ENCODE data around the gene ACTR1B.
"Not testable (repeated sequence)": the region's sequence is repeated elsewhere in the genome, so short reads cannot be mapped to it uniquely, and the experiment has no call there.

ACTR1B gene

DNA sequence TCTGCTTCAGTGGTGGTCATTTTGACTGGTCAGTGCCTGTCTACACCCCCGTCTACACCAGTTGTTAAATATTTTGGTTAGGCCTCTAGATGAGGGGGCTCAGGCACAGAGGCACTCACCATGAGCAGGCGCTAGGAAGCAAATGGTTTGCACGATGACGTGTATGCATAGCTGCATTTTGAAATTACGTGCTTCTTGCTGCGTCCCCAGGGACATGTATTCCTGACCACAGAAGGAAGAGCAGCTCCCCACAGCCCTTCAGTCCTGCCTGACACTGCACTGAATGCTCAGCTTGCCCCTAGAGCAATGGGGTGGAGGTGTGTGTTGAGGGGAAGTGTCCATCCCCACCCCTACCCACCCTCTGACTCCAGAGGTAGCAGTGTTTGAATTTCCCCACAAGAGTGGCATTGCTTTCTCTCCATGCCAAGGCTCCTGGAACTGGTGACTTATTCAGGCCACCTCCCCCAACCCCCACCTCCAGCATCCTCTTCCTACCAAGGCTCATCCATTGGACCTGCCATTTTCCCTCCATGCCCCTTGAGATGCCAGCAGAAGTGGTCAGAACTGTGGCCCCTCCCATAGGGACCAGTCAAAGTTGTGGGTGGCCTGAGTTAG is 38.1 kb upstream of the ACTR1B start:
- in situ Hi-C loops (cut with HindIII; ENCODE audit: low pct_unique_long_range_greater_than_20kb, low sequenced_read_pairs): no loop called here
- no peak for TF ChIP-seq JUND (IDR thresholded peaks at IDR 0.05; ENCODE audit: low read depth)
- no peak for DNase-seq (ENCODE audit: low read depth in 1 of 2, low spot score in 1 of 2)

DNA sequence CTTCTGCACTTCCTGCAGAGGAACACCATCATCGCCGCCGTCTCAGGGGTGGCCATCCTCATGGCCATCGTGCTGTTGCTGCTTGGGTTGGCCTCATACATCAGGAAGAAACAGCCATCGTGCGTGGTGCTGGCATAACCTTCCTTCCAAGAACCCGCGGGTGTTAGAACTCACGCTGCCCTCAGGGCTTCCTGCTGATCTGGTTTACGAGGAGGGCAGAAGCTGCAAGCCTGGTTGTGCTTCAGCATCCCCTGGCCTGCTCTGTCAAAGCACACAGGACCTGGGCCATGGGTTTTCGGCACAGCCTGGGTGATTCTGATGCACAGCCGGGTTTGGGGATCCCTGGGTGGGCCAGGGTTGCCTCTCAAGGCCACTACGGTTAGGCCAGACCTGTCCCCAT is 37.3 kb upstream of the ACTR1B start:
- no peak for DNase-seq (ENCODE audit: low read depth in 1 of 2, low spot score in 1 of 2)
- TF ChIP-seq JUND (IDR thresholded peaks at IDR 0.05; ENCODE audit: low read depth): no peak
- in situ Hi-C loops (cut with HindIII; ENCODE audit: low pct_unique_long_range_greater_than_20kb, low sequenced_read_pairs): no loop called here

DNA sequence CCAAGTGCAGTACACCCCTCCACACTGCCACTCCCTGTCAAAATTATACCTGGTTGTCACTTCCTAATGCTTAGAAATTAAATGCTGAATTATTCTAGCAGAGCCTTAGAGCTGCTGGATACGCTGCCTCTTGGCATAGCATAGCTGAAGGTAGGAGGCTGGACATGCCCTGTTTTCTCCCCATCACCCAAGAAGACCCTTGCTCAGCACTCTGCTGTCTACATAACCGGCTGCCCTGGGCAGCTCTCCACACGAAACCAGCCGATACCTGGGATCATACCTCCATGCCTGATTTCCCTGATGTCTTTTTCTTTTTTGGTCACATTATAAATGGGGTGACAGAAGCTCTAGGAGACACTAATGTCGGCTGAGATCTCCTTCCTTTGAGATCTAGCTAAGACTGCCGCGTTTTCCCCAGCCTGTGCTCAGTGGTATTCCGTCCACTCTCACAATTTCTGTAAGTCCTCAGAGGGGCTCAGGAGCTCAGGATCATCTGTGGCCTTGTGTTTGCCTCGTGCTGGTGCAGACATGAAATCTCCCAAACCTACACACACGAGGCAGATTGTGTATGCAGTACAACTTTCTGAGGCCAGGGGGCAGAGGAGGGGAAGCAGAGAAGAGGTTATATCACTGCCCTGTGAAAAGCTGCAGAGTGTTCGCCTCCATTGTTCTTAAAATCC is 36.1 kb upstream of the ACTR1B start:
- in situ Hi-C loops (cut with HindIII; ENCODE audit: low pct_unique_long_range_greater_than_20kb, low sequenced_read_pairs): no loop called here
- DNase-seq (ENCODE audit: low read depth in 1 of 2, low spot score in 1 of 2): peak in 1 of 2 experiments; percentile 70
- no peak for TF ChIP-seq JUND (IDR thresholded peaks at IDR 0.05; ENCODE audit: low read depth)

GRCh38 chr2:97698530-97698929 is 34.7 kb upstream of the ACTR1B start:
- in situ Hi-C loops (cut with HindIII; ENCODE audit: low pct_unique_long_range_greater_than_20kb, low sequenced_read_pairs): no loop called here
- DNase-seq (ENCODE audit: low read depth in 1 of 2, low spot score in 1 of 2): no peak
- no peak for TF ChIP-seq JUND (IDR thresholded peaks at IDR 0.05; ENCODE audit: low read depth)

GRCh38 chr2:97697252-97698235 is 33.7 kb upstream of the ACTR1B start:
- in situ Hi-C loops (cut with HindIII; ENCODE audit: low pct_unique_long_range_greater_than_20kb, low sequenced_read_pairs): no loop called here
- peak; percentile 36 to 81 for DNase-seq (ENCODE audit: low read depth in 1 of 2, low spot score in 1 of 2)
- no peak for TF ChIP-seq JUND (IDR thresholded peaks at IDR 0.05; ENCODE audit: low read depth)

- no peak for TF ChIP-seq JUND (IDR thresholded peaks at IDR 0.05; ENCODE audit: low read depth)
- in situ Hi-C loops (cut with HindIII; ENCODE audit: low pct_unique_long_range_greater_than_20kb, low sequenced_read_pairs): no loop called here
- peak in 1 of 2 experiments; percentile 62 for DNase-seq (ENCODE audit: low read depth in 1 of 2, low spot score in 1 of 2)
These were observed 31.9 kb upstream of the ACTR1B start for GRCh38 chr2:97695744-97696143.

- in situ Hi-C loops (cut with HindIII; ENCODE audit: low pct_unique_long_range_greater_than_20kb, low sequenced_read_pairs): no loop called here
- no peak for DNase-seq (ENCODE audit: low read depth in 1 of 2, low spot score in 1 of 2)
- no peak for TF ChIP-seq JUND (IDR thresholded peaks at IDR 0.05; ENCODE audit: low read depth)
These were observed 29.6 kb upstream of the ACTR1B start for GRCh38 chr2:97693476-97693875.

DNA sequence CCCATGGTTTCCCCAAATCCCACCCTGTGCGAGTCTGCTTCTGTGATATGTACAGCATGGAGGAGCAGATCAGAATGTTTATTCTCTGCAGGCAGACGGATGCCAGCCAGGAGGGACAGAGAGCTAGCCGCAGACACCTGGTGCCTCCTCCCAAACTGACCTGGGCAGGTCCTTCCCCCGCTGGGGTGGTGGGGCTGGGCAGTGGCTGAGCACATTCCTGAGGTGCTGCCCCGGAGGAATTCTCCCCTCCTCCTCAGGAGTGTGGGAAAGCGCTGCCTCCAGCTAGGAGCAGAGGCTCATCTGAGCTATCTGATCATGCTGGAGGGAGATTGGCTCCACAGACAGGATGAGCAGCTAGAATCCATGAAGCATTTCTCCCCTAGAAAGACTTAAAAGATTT is 27.3 kb upstream of the ACTR1B start:
- TF ChIP-seq JUND (IDR thresholded peaks at IDR 0.05; ENCODE audit: low read depth): no peak
- in situ Hi-C loops (cut with HindIII; ENCODE audit: low pct_unique_long_range_greater_than_20kb, low sequenced_read_pairs): no loop called here
- peak in 1 of 2 experiments; percentile 71 for DNase-seq (ENCODE audit: low read depth in 1 of 2, low spot score in 1 of 2)

GRCh38 chr2:97688062-97688827 is 24.4 kb upstream of the ACTR1B start:
- TF ChIP-seq JUND (IDR thresholded peaks at IDR 0.05; ENCODE audit: low read depth): no peak
- DNase-seq (ENCODE audit: low read depth in 1 of 2, low spot score in 1 of 2): no peak
- in situ Hi-C loops (cut with HindIII; ENCODE audit: low pct_unique_long_range_greater_than_20kb, low sequenced_read_pairs): no loop called here

- DNase-seq (ENCODE audit: low read depth in 1 of 2, low spot score in 1 of 2); in situ Hi-C loops (cut with HindIII; ENCODE audit: low pct_unique_long_range_greater_than_20kb, low sequenced_read_pairs): not testable (repeated sequence)
These were observed 23.4 kb upstream of the ACTR1B start for GRCh38 chr2:97687235-97687634.

DNA sequence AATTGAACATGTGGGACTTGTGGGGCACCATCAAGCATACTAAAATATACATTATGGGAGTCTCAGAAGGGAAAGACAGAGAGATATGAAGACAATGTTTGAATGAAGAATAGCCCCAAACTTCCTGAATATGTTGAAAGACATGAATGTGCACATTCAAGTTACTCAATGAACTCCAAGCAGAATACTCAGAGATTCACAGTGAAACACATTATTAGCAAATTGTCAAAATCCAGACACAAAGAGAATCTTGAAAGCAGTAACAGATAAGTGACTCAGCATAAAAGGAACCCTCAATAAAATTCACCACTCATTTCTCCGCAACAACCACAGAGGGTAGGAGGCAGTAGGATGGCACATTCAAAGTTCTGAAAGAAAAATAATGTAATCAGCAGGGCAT is 14.5 kb upstream of the ACTR1B start:
- DNase-seq (ENCODE audit: low read depth in 1 of 2, low spot score in 1 of 2): no peak
- in situ Hi-C loops (cut with HindIII; ENCODE audit: low pct_unique_long_range_greater_than_20kb, low sequenced_read_pairs): no loop called here
- no peak for TF ChIP-seq JUND (IDR thresholded peaks at IDR 0.05; ENCODE audit: low read depth)

DNA sequence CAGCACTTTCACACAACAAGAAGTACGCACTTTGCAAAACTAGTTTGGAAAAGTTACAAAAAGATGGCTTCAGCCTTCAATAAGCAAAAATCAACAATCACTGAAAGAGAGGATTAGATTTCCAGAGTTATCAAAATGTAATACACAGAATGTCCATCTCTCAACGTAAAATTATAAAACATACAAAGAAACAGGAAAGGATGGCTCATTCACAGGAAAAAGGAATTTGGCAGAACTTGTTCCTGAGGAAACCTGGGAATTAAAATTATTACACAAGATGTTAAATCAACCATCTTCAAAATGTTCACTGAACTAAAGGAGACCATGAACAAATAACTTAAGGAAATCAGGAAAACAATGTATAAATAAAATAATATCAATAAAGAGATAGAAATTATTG is 13.6 kb upstream of the ACTR1B start:
- in situ Hi-C loops (cut with HindIII; ENCODE audit: low pct_unique_long_range_greater_than_20kb, low sequenced_read_pairs): no loop called here
- DNase-seq (ENCODE audit: low read depth in 1 of 2, low spot score in 1 of 2): no peak
- no peak for TF ChIP-seq JUND (IDR thresholded peaks at IDR 0.05; ENCODE audit: low read depth)

Measured in T47D (cell line).